ENCODE results near the gene TRMT44. TPM values are rescaled to one million over a fixed set of nuclear protein-coding genes. Genes with fewer than 3 reads are reported as not detected.

TRMT44 gene
- polyA plus RNA-seq, 3 donors, result 4.9 to 7.5 (median 6.6) TPM

GRCh38 chr4:8469550-8469949, 29.0 kb downstream of the TRMT44 start:
- Mint-ChIP-seq H3K9me3 (peaks cover 0 to 2% (median 0%) of the 10 kb centered on the region in 7 donors), H3K4me3 (no peak overlapping the region), H3K4me1 (no peaks in the 10 kb centered on the region), H3K27ac (peak overlapping the region in 1 of 7 donors; percentile 69), H3K27me3 (ENCODE audit: low read depth in 3 of 3) (peaks cover 0 to 6% (median 2%) of the 10 kb centered on the region in 3 donors), H3K36me3 (peaks cover 44 to 65% of the 10 kb centered on the region in 2 donors)
- TF ChIP-seq, protein P1, sequence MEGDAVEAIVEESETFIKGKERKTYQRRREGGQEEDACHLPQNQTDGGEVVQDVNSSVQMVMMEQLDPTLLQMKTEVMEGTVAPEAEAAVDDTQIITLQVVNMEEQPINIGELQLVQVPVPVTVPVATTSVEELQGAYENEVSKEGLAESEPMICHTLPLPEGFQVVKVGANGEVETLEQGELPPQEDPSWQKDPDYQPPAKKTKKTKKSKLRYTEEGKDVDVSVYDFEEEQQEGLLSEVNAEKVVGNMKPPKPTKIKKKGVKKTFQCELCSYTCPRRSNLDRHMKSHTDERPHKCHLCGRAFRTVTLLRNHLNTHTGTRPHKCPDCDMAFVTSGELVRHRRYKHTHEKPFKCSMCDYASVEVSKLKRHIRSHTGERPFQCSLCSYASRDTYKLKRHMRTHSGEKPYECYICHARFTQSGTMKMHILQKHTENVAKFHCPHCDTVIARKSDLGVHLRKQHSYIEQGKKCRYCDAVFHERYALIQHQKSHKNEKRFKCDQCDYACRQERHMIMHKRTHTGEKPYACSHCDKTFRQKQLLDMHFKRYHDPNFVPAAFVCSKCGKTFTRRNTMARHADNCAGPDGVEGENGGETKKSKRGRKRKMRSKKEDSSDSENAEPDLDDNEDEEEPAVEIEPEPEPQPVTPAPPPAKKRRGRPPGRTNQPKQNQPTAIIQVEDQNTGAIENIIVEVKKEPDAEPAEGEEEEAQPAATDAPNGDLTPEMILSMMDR (IDR thresholded peaks at IDR 0.05), result no peak
- DNase-seq, result no peak
- Histone ChIP-seq H3K79me2 (ENCODE audit: insufficient read depth, low read length) (no peaks in the 10 kb centered on the region), H2AFZ (ENCODE audit: insufficient read depth, low read depth, low read length, poor library complexity, severe bottlenecking) (no peak overlapping the region), H3K27ac (ENCODE audit: low read depth in 1 of 2, low read length in 2 of 2) (no peak overlapping the region), H4K20me1 (ENCODE audit: insufficient read depth, low read length) (no peaks in the 10 kb centered on the region), H3K9ac (ENCODE audit: insufficient read depth, low read length, poor library complexity, severe bottlenecking) (no peak overlapping the region), H3K9me3 (replicated peaks in 1 of 2; ENCODE audit: control insufficient read depth in 1 of 2, insufficient read depth in 1 of 2, low read length in 2 of 2) (no peaks in the 10 kb centered on the region), H3K4me2 (replicated peaks; ENCODE audit: extremely low read depth, low read length, poor library complexity, severe bottlenecking) (no peak overlapping the region), H3K4me1 (ENCODE audit: control insufficient read depth in 1 of 2, insufficient read depth in 2 of 2, low read length in 2 of 2) (no peaks in the 10 kb centered on the region), H3K36me3 (replicated peaks in 1 of 2; ENCODE audit: control insufficient read depth in 1 of 2, insufficient read depth in 2 of 2, low read length in 2 of 2) (peaks cover 38 to 70% of the 10 kb centered on the region in 2 donors), H3K27me3 (ENCODE audit: control insufficient read depth in 2 of 2, insufficient read depth in 2 of 2, low read length in 2 of 2) (no peaks in the 10 kb centered on the region), H3K4me3 (replicated peaks in 1 of 3; ENCODE audit: low read depth in 2 of 3, low read length in 3 of 3) (no peak overlapping the region)
- intact Hi-C loops (cut with micrococcal nuclease), result no loop called here
- 97% methylated on average over 12 of the region's 14 CpGs for WGBS (ENCODE audit: insufficient coverage)

- H4K20me1 ChIP-seq (ENCODE audit: insufficient read depth, low read length), result no peaks in the 10 kb centered on the region
- TF ChIP-seq, protein P1 (IDR thresholded peaks at IDR 0.05), result no peak
- H3K4me1 ChIP-seq (ENCODE audit: control insufficient read depth in 1 of 2, insufficient read depth in 2 of 2, low read length in 2 of 2), result no peaks in the 10 kb centered on the region
- H3K79me2 ChIP-seq (ENCODE audit: insufficient read depth, low read length), result no peaks in the 10 kb centered on the region
- H2AFZ ChIP-seq (ENCODE audit: insufficient read depth, low read depth, low read length, poor library complexity, severe bottlenecking), result no peak overlapping the region
- Mint-ChIP-seq H3K9me3 (peaks cover 0 to 2% (median 0%) of the 10 kb centered on the region in 7 donors), H3K27me3 (ENCODE audit: low read depth in 3 of 3) (peaks cover 0 to 6% (median 2%) of the 10 kb centered on the region in 3 donors), H3K4me1 (no peaks in the 10 kb centered on the region), H3K36me3 (peaks cover 41 to 59% of the 10 kb centered on the region in 2 donors), H3K27ac (no peak overlapping the region), H3K4me3 (no peak overlapping the region)
- WGBS (ENCODE audit: insufficient coverage), result 96% methylated on average over 14 of the region's 14 CpGs
- H3K4me2 ChIP-seq (replicated peaks; ENCODE audit: extremely low read depth, low read length, poor library complexity, severe bottlenecking), result no peak overlapping the region
- H3K36me3 ChIP-seq (replicated peaks in 1 of 2; ENCODE audit: control insufficient read depth in 1 of 2, insufficient read depth in 2 of 2, low read length in 2 of 2), result peaks cover 30 to 68% of the 10 kb centered on the region in 2 donors
- intact Hi-C loops (cut with micrococcal nuclease), result no loop called here
- no peak overlapping the region for H3K4me3 ChIP-seq (replicated peaks in 1 of 3; ENCODE audit: low read depth in 2 of 3, low read length in 3 of 3)
- H3K9ac ChIP-seq (ENCODE audit: insufficient read depth, low read length, poor library complexity, severe bottlenecking), result no peak overlapping the region
- H3K27me3 ChIP-seq (ENCODE audit: control insufficient read depth in 2 of 2, insufficient read depth in 2 of 2, low read length in 2 of 2), result no peaks in the 10 kb centered on the region
- no peak overlapping the region for H3K27ac ChIP-seq (ENCODE audit: low read depth in 1 of 2, low read length in 2 of 2)
- DNase-seq, result no peak
- no peaks in the 10 kb centered on the region for H3K9me3 ChIP-seq (replicated peaks in 1 of 2; ENCODE audit: control insufficient read depth in 1 of 2, insufficient read depth in 1 of 2, low read length in 2 of 2)
These were observed 30.0 kb downstream of the TRMT44 start for GRCh38 chr4:8470451-8471024.

Measured in CD14-positive monocyte (primary cell).